Right forelimb (tissue), 1 donor: Measurements from ENCODE around the gene MAP3K7CL.

Source experiments
- DNase-seq: peaks from one replicate; pipeline ENCODE4 v3.0.0-alpha.2; 2018

The MAP3K7CL gene

GRCh38 chr21:29130270-29130969, at the start of gene MAP3K7CL:
MAP3K7CL (plus strand) TSS chr21:29130644; CDS start chr21:29133345, 2,701 bp downstream.
- DNase-seq = no peak

GRCh38 chr21:29082046-29082815, 48.2 kb upstream of the MAP3K7CL start:
- no peak for DNase-seq

- DNase-seq = no peak
Measured at GRCh38 chr21:29083306-29083705, 47.1 kb upstream of the MAP3K7CL start.

- no peak for DNase-seq
Measured at GRCh38 chr21:29084372-29084771, 46.1 kb upstream of the MAP3K7CL start.

- DNase-seq = no peak
Measured at GRCh38 chr21:29085106-29085752, 45.2 kb upstream of the MAP3K7CL start.

GRCh38 chr21:29091033-29091432, 39.4 kb upstream of the MAP3K7CL start:
- no peak for DNase-seq

- DNase-seq = no peak
Measured at GRCh38 chr21:29092102-29092959, 38.1 kb upstream of the MAP3K7CL start.

GRCh38 chr21:29096218-29097015, 34.0 kb upstream of the MAP3K7CL start:
- no peak for DNase-seq

GRCh38 chr21:29098156-29098555, 32.3 kb upstream of the MAP3K7CL start:
- DNase-seq = no peak

GRCh38 chr21:29102791-29103257, 27.6 kb upstream of the MAP3K7CL start:
- no peak for DNase-seq

GRCh38 chr21:29104239-29104708, 26.2 kb upstream of the MAP3K7CL start:
- DNase-seq = no peak

- DNase-seq = no peak
Measured at GRCh38 chr21:29105218-29105617, 25.2 kb upstream of the MAP3K7CL start.

- DNase-seq = no peak
Measured at GRCh38 chr21:29114765-29115500, 15.5 kb upstream of the MAP3K7CL start.

- no peak for DNase-seq
Measured at GRCh38 chr21:29115899-29116298, 14.5 kb upstream of the MAP3K7CL start.

GRCh38 chr21:29117372-29117955, 13.0 kb upstream of the MAP3K7CL start:
- no peak for DNase-seq

GRCh38 chr21:29121759-29122158, 8.7 kb upstream of the MAP3K7CL start:
- DNase-seq = no peak

- DNase-seq = no peak
Measured at GRCh38 chr21:29124645-29125044, 5.8 kb upstream of the MAP3K7CL start.

- no peak for DNase-seq
Measured at GRCh38 chr21:29125191-29125590, 5.3 kb upstream of the MAP3K7CL start.

GRCh38 chr21:29125979-29126378, 4.5 kb upstream of the MAP3K7CL start:
- DNase-seq = no peak

GRCh38 chr21:29133241-29133640, 2.8 kb downstream of the MAP3K7CL start:
- DNase-seq = no peak

- no peak for DNase-seq
Measured at GRCh38 chr21:29133796-29134195, 3.4 kb downstream of the MAP3K7CL start.
